Fibroblast of villous mesenchyme (primary cell): ENCODE data around the gene OSBP. TPM values are rescaled to one million over a fixed set of nuclear protein-coding genes. Genes with fewer than 3 reads are reported as not detected.

Experiments
- DNase-seq: peaks from one replicate; pipeline ENCODE4 v3.0.0-alpha.2; 2010; ENCODE audit warnings: low read depth
- H3K4me3 ChIP-seq: 2 replicates; pipeline ENCODE4 v1.5.1; 2011; ENCODE audit warnings: low read depth, mild to moderate bottlenecking, low read length
- CTCF ChIP-seq: IDR thresholded peaks from 2 replicates; pipeline ENCODE4 v1.5.1; 2012; ENCODE audit warnings: low read depth, mild to moderate bottlenecking, low read length; ENCODE audit not compliant: insufficient read depth
- total RNA-seq: library from RNA; depleted of rRNA; stranded (reverse); fragments of >200 nt; gene quantifications from 2 replicates; pipeline ENCODE4 v1.2.3, GENCODE V29; 2012

Gene OSBP
- total RNA-seq, 1 donor: 44.0 TPM

- no peak overlapping the region for H3K4me3 ChIP-seq
- DNase-seq: no peak
- TF ChIP-seq CTCF: no peak
These were observed 2.3 kb upstream of the OSBP start for GRCh38 chr11:59617876-59618275.

- no peak for TF ChIP-seq CTCF
These were observed 915 bp upstream of the OSBP start for GRCh38 chr11:59616396-59616982.

GRCh38 chr11:59615120-59615636 is 396 bp downstream of the OSBP start:
- H3K4me3 ChIP-seq: peak overlapping the region; percentile 66
- no peak for TF ChIP-seq CTCF
- no peak for DNase-seq

More at GRCh38 chr11:59616396-59616982, 915 bp upstream of the OSBP start:
- peak overlapping the region; percentile 58 for H3K4me3 ChIP-seq
- no peak for DNase-seq

GRCh38 chr11:59614277-59615119 is 1.1 kb downstream of the OSBP start:
- peak; percentile 14 for DNase-seq
- peak overlapping the region; percentile 66 for H3K4me3 ChIP-seq
- no peak for TF ChIP-seq CTCF

GRCh38 chr11:59611570-59612565 is 3.7 kb downstream of the OSBP start:
- H3K4me3 ChIP-seq: no peak overlapping the region
- no peak for TF ChIP-seq CTCF
- peak; percentile 33 for DNase-seq

- DNase-seq: no peak
- no peak for TF ChIP-seq CTCF
- H3K4me3 ChIP-seq: no peak overlapping the region
These were observed 5.3 kb downstream of the OSBP start for GRCh38 chr11:59610289-59610688.
